HS-27A (cell line): ENCODE measurements around the gene TLK2.
"Not testable (repeated sequence)": the region's sequence is repeated elsewhere in the genome, so short reads cannot be mapped to it uniquely, and the experiment has no call there.

Experiments used
- DNase-seq: peaks from one replicate; pipeline ENCODE4 v3.0.0-alpha.2; 2012; ENCODE audit warnings: low read depth, missing footprints

The TLK2 gene

GRCh38 chr17:62478424-62478879, at the start of gene TLK2:
TSS of gene TLK2 (plus strand) at chr17:62478825. CDS start at chr17:62481126, 2,301 bp downstream.
- DNase-seq: no peak

GRCh38 chr17:62435251-62435650, 43.4 kb upstream of the TLK2 start:
- not testable (repeated sequence) for DNase-seq

GRCh38 chr17:62441181-62441580, 37.4 kb upstream of the TLK2 start:
- DNase-seq: not testable (repeated sequence)

GRCh38 chr17:62444063-62444462, 34.6 kb upstream of the TLK2 start:
- DNase-seq: no peak

GRCh38 chr17:62445791-62446190, 32.8 kb upstream of the TLK2 start:
- DNase-seq: not testable (repeated sequence)

GRCh38 chr17:62452195-62452594, 26.4 kb upstream of the TLK2 start:
- not testable (repeated sequence) for DNase-seq

- DNase-seq: not testable (repeated sequence)
Observed at GRCh38 chr17:62453041-62453440, 25.6 kb upstream of the TLK2 start.

GRCh38 chr17:62453656-62454055, 25.0 kb upstream of the TLK2 start:
- not testable (repeated sequence) for DNase-seq

GRCh38 chr17:62454111-62454510, 24.5 kb upstream of the TLK2 start:
- not testable (repeated sequence) for DNase-seq

GRCh38 chr17:62456016-62456415, 22.6 kb upstream of the TLK2 start:
- DNase-seq: no peak

- DNase-seq: not testable (repeated sequence)
Observed at GRCh38 chr17:62458483-62458882, 20.1 kb upstream of the TLK2 start.

- DNase-seq: not testable (repeated sequence)
Observed at GRCh38 chr17:62464422-62464821, 14.2 kb upstream of the TLK2 start.

- not testable (repeated sequence) for DNase-seq
Observed at GRCh38 chr17:62465271-62465670, 13.4 kb upstream of the TLK2 start.

- DNase-seq: not testable (repeated sequence)
Observed at GRCh38 chr17:62470666-62471379, 7.8 kb upstream of the TLK2 start.

GRCh38 chr17:62471380-62471880, 7.2 kb upstream of the TLK2 start:
- not testable (repeated sequence) for DNase-seq

- not testable (repeated sequence) for DNase-seq
Observed at GRCh38 chr17:62473030-62473982, 5.3 kb upstream of the TLK2 start.

GRCh38 chr17:62477111-62477510, 1.5 kb upstream of the TLK2 start:
- not testable (repeated sequence) for DNase-seq

GRCh38 chr17:62477718-62478408, 762 bp upstream of the TLK2 start:
- DNase-seq: not testable (repeated sequence)

GRCh38 chr17:62478880-62479638, 434 bp downstream of the TLK2 start:
- DNase-seq: not testable (repeated sequence)

GRCh38 chr17:62479639-62480258, 1.1 kb downstream of the TLK2 start:
- DNase-seq: not testable (repeated sequence)

- DNase-seq: not testable (repeated sequence)
Observed at GRCh38 chr17:62482553-62482952, 3.9 kb downstream of the TLK2 start.
